HEK293 (cell line): ENCODE measurements around the gene MTCL1.

Experiments
- CTCF ChIP-seq: fragments of 450-650 bp; formaldehyde crosslinking; IDR thresholded peaks from 2 replicates; pipeline ENCODE4 v1.5.1; 2016; ENCODE audit warnings: missing biosample characterization, missing genetic modification characterization
- HOXD13 ChIP-seq: sonication (generic); formaldehyde crosslinking; IDR thresholded peaks from 2 replicates; pipeline ENCODE4 v1.8.0; 2022; ENCODE audit warnings: missing genetic modification reagents, borderline replicate concordance
- MYNN ChIP-seq: fragments of 450-650 bp; formaldehyde crosslinking; IDR thresholded peaks from 2 replicates; pipeline ENCODE4 v1.5.1; 2016; ENCODE audit warnings: missing biosample characterization, missing genetic modification characterization, borderline replicate concordance
- ZNF121 ChIP-seq: fragments of 450-650 bp; formaldehyde crosslinking; IDR thresholded peaks from 2 replicates; pipeline ENCODE4 v1.5.1; 2016; ENCODE audit warnings: missing biosample characterization, missing genetic modification characterization
- ZNF670 ChIP-seq: fragments of 450-650 bp; formaldehyde crosslinking; IDR thresholded peaks from 2 replicates; pipeline ENCODE4 v1.5.1; 2016; ENCODE audit warnings: missing biosample characterization, missing genetic modification characterization, low read depth

- TF ChIP-seq MYNN (tag by site-specific recombination) (no peak), CTCF (no peak), ZNF670 (tag by site-specific recombination) (no peak), HOXD13 (CRISPR knock-in tag) (no peak), ZNF121 (tag by site-specific recombination) (no peak)
Measured at GRCh38 chr18:8787794-8788193, 82.4 kb downstream of the MTCL1 start.
